Suppressor macrophage treated with lipopolysaccharide for 1 hour (primary cell): Measurements from ENCODE around the gene HSP90B1.
A peak's percentile ranks its signal among the peaks of the same experiment; 100 is the strongest.

ENCODE experiments used
- DNase-seq, 3 donors: peaks; one replicate each; pipeline ENCODE4 v3.0.0-alpha.2; 2020 to 2022

Gene HSP90B1

DNA sequence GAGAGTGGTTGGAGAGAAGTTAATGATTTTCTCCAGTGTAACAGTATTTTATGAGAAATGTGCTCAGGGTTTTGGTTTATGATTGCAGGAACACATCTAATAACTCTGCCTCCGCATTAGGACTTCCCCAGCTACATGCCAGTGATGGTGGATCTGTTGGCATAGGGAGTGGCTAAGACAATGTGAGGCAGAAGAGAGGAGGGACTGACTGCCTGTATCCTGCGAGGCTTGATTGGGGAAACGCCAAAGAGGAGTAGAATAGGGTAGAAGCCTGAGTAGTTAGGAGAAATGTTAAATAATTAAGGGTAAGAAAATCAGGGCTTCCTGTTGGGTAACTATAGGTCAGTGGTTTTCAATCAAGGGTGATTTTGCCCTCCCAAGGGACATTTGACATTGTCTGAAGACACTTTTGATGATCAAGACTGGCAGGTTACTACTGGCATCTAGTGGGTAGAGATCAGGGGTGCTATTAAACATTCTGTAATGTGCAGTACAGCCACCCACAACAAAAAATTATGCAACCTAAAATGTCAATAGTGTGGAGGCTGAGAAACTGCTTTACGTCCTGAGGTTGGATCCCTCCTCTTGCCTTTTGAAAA lies 48.3 kb downstream of the HSP90B1 start:
- peak in 1 of 3 donors; percentile 15 for DNase-seq

DNA sequence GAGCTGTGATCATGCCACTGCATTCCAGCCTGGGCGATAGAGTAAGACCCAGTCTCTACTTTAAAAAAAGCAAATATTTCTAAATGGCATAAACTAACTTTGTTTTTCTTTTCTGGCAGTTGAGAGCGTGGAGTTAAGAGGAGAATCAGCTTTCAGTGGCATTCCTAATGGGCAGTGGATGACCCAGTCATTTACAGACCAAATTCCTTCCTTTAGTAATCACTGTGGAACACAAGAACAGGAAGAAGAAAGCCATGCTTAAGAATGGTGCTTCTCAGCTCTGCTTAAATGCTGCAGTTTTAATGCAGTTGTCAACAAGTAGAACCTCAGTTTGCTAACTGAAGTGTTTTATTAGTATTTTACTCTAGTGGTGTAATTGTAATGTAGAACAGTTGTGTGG lies 56.6 kb downstream of the HSP90B1 start:
- no peak for DNase-seq

DNA sequence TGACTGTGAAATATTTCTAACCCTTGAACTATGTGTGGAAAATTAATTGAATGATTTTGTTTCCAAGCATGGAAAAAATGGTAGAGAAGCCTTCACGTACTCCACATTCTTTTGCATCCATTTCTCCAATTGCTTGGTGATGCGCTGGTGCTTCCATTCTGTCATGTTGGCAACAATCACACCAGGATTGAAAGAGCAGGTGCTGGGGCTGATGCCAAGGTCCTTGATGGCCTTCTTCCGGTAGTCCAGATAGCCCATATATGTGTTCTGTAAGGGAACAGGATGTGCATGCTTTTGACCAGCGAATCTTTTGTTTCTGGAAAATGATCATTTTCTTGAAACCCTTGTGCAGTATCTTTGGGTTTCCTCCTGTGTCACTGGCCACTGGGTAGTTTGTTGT lies 64.0 kb downstream of the HSP90B1 start:
- no peak for DNase-seq

DNA sequence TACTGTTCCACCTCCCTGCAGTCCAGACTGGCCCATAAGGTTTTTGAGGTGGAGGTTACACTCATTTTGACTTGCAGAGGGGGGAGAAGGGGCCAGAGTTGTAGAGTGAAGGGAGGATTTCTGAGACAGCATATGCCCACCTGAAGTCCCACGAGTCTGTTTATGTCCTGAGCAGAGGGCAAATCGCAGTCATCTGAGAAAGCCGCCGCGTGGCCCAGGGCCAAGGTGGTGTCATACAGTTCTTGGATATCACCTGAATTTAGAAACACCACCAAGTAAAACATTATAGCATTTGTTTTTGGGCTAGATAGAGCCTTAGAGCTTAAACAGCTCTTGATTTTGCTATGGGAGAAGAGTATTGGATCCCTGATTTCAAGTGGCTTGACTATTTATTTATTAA lies 66.4 kb downstream of the HSP90B1 start:
- no peak for DNase-seq

DNA sequence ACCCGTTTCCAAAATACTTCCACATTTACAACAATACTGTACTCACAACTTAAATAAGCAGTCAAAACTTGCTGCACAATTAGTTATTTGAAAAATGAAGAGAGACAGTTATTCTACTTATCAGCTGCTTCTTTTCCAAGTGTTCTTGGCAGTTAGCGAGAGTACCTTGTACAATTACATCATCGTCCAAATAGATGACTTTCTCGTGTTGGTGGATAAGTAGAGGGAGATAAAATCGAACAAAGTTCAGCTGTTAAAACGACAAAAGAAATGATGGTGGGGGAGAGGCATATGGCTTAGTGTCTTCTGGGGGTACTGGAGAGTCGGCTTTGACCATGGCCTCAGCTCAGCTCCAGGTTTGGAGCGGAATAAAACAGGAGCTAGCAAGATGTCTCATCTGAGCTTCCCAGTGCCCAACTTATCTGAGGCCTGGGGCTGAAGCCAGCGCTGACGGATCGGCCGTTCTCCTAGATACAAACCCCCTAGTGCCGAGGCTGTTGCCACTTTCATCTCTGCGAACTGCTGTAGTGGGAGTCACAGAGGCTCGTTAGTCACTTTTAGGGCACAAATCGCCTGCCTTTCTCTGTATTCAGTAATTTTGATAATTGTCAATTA lies 67.2 kb downstream of the HSP90B1 start:
- DNase-seq, result no peak
